IMR-90 (cell line): ENCODE measurements around the gene OR4D11. TPM values are rescaled to one million over a fixed set of nuclear protein-coding genes. Genes with fewer than 3 reads are reported as not detected.
"Not testable (repeated sequence)": the region's sequence is repeated elsewhere in the genome, so short reads cannot be mapped to it uniquely, and the experiment has no call there.

Source experiments
- ATAC-seq: fragments of 200-7000 bp; cut with Tn5 transposase; 2 replicates; pipeline ENCODE4 v1.9.1; 2020; ENCODE audit warnings: low read depth, mild to moderate bottlenecking, moderate library complexity
- BruUV-seq: library from RNA; stranded (reverse); fragments of 400-500 nt; replicated peaks from 2 replicates; lab custom pipeline; 2021; lab: Mats Ljungman, UMichigan
- CTCF ChIA-PET: fragments of 300-600 bp; formaldehyde crosslinking; extraction: SDS; loops from one replicate; lab custom pipeline; 2021; ENCODE audit warnings: antibody characterized with exemption; lab: Yijun Ruan, JAX
- POLR2A ChIA-PET: fragments of 300-600 bp; sonication (Branson Sonifier 250); formaldehyde crosslinking; loops from one replicate; lab custom pipeline; 2022; ENCODE audit warnings: antibody characterized with exemption; ENCODE audit not compliant: unreplicated experiment; lab: Charles Lee
- DNase-seq: peaks from one replicate; pipeline ENCODE4 v3.0.0; 2013
- H2AFZ ChIP-seq: replicated peaks from 2 replicates; pipeline ENCODE3; 2013; ENCODE audit warnings: low read length, mild to moderate bottlenecking; ENCODE audit not compliant: poor library complexity
- H2AK5ac ChIP-seq: 2 replicates; pipeline ENCODE4 v1.6.1; 2013; ENCODE audit warnings: low read depth, low read length, inconsistent platforms
- H2AK9ac ChIP-seq: replicated peaks from 2 replicates; pipeline ENCODE3; 2013; ENCODE audit warnings: mild to moderate bottlenecking, low read depth, low read length, moderate library complexity; ENCODE audit not compliant: poor library complexity
- H2BK120ac ChIP-seq: 2 replicates; pipeline ENCODE4 v1.6.1; 2013; ENCODE audit warnings: low read depth, low read length, inconsistent platforms
- H2BK15ac ChIP-seq: 3 replicates; pipeline ENCODE4 v1.6.1; 2013; ENCODE audit warnings: low read depth, low read length, inconsistent platforms
- H2BK20ac ChIP-seq: 2 replicates; pipeline ENCODE4 v1.6.1; 2013; ENCODE audit warnings: low read depth, mild to moderate bottlenecking, inconsistent platforms, low read length, moderate library complexity
- H2BK5ac ChIP-seq: 2 replicates; pipeline ENCODE4 v1.6.1; 2013; ENCODE audit warnings: mild to moderate bottlenecking, low read depth, low read length, inconsistent platforms; ENCODE audit not compliant: poor library complexity, severe bottlenecking
- H3K14ac ChIP-seq: replicated peaks from 2 replicates; pipeline ENCODE4 v1.6.1; 2013; ENCODE audit warnings: low read depth, low read length, inconsistent platforms
- H3K18ac ChIP-seq: 2 replicates; pipeline ENCODE4 v1.6.1; 2013; ENCODE audit warnings: low read depth, low read length, control low read depth
- H3K23ac ChIP-seq: 2 replicates; pipeline ENCODE4 v1.6.1; 2013; ENCODE audit warnings: low read depth, low read length, inconsistent platforms
- H3K27ac ChIP-seq: 2 replicates; pipeline ENCODE4 v1.5.1; 2013; ENCODE audit warnings: mild to moderate bottlenecking, control low read depth, low read length; ENCODE audit not compliant: insufficient read depth
- H3K27me3 ChIP-seq: 2 replicates; pipeline ENCODE4 v1.6.1; 2013; ENCODE audit warnings: low read length; ENCODE audit not compliant: control insufficient read depth, insufficient read depth
- H3K36me3 ChIP-seq: 2 replicates; pipeline ENCODE4 v1.6.1; 2013; ENCODE audit warnings: low read length, mixed read lengths; ENCODE audit not compliant: control insufficient read depth, insufficient read depth
- H3K4ac ChIP-seq: 2 replicates; pipeline ENCODE4 v1.6.1; 2013; ENCODE audit warnings: low read depth, low read length, inconsistent platforms
- H3K4me1 ChIP-seq: 2 replicates; pipeline ENCODE4 v1.6.1; 2013; ENCODE audit warnings: low read length, mixed read lengths; ENCODE audit not compliant: control insufficient read depth, insufficient read depth
- H3K4me2 ChIP-seq: 2 replicates; pipeline ENCODE4 v1.6.1; 2013; ENCODE audit warnings: low read depth, mild to moderate bottlenecking, control low read depth, low read length, moderate library complexity
- H3K4me3 ChIP-seq: 2 replicates; pipeline ENCODE4 v1.5.1; 2013; ENCODE audit warnings: low read depth, mild to moderate bottlenecking, control low read depth, low read length, moderate library complexity; ENCODE audit not compliant: insufficient read depth
- H3K56ac ChIP-seq: 2 replicates; pipeline ENCODE4 v1.6.1; 2013; ENCODE audit warnings: low read length, inconsistent platforms; ENCODE audit not compliant: insufficient read depth; ENCODE audit errors: extremely low read depth
- H3K79me1 ChIP-seq, 2 experiments: 2 replicates each; pipeline ENCODE4 v1.6.1; 2013; ENCODE audit warnings: low read length in 2 of 2, inconsistent platforms in 1 of 2, low read depth in 1 of 2
- H3K9ac ChIP-seq: 2 replicates; pipeline ENCODE4 v1.6.1; 2013; ENCODE audit warnings: low read depth, low read length, control low read depth
- H3K9me1 ChIP-seq: 2 replicates; pipeline ENCODE4 v1.6.1; 2013; ENCODE audit warnings: low read length, inconsistent platforms; ENCODE audit not compliant: insufficient read depth
- H3K9me3 ChIP-seq: 2 replicates; pipeline ENCODE4 v1.6.1; 2013; ENCODE audit warnings: low read length; ENCODE audit not compliant: control insufficient read depth, insufficient read depth
- H4K20me1 ChIP-seq: 2 replicates; pipeline ENCODE4 v1.6.1; 2013; ENCODE audit warnings: low read length, inconsistent platforms; ENCODE audit not compliant: insufficient read depth
- H4K5ac ChIP-seq: 2 replicates; pipeline ENCODE4 v1.6.1; 2013; ENCODE audit warnings: mild to moderate bottlenecking, low read depth, low read length, control low read depth
- H4K8ac ChIP-seq, 2 experiments: 2 replicates each; pipeline ENCODE4 v1.6.1; 2013; ENCODE audit warnings: low read depth in 2 of 2, low read length in 2 of 2, control low read depth in 1 of 2, inconsistent platforms in 1 of 2
- H4K91ac ChIP-seq: 2 replicates; pipeline ENCODE4 v1.6.1; 2013; ENCODE audit warnings: low read depth, low read length, inconsistent platforms; ENCODE audit not compliant: insufficient read depth
- WGBS, 2 experiments: methylation state at CpG; one replicate each; pipeline versions ENCODE4 v1.1.5 to v1.1.7; 2013; ENCODE audit warnings: missing lambda C conversion rate in 2 of 2; ENCODE audit not compliant: insufficient read length in 1 of 2; ENCODE audit errors: extremely low coverage in 2 of 2; 5-methylcytosine and 5-hydroxymethylcytosine counted together
- dilution Hi-C: fragments of 300-500 bp; cut with HindIII; formaldehyde crosslinking; loops from one replicate; pipeline ENCODE4 v1.14.3; 2018; ENCODE audit warnings: low sequenced_read_pairs; ENCODE audit not compliant: unreplicated experiment
- in situ Hi-C: fragments of 300-500 bp; cut with MboI; formaldehyde crosslinking; loops from 3 replicates; pipeline ENCODE4 v1.14.3; 2019; ENCODE audit warnings: low sequenced_read_pairs, inconsistent platforms, mixed read lengths
- intact Hi-C: fragments of 100-400 bp; cut with micrococcal nuclease; formaldehyde crosslinking; loops from 2 replicates; pipeline ENCODE4 v1.10.0; 2022
- polyA plus RNA-seq, 3 experiments: library from polyadenylated mRNA; depleted of rRNA; stranded (reverse); fragments of >200 nt; gene quantifications; 2 replicates each; pipeline ENCODE4 v1.2.3, GENCODE V29; 2012; ENCODE audit warnings: low replicate concordance in 1 of 3
- total RNA-seq: library from RNA; depleted of rRNA; stranded (reverse); fragments of >200 nt; gene quantifications from 2 replicates; pipeline ENCODE4 v1.2.3, GENCODE V29; 2012

The OR4D11 gene
- total and polyA plus RNA-seq, 2 of the 4 experiments (the other 2 are of a cell fraction), result not detected

GRCh38 chr11:59520139-59520538 lies 16.8 kb downstream of the OR4D11 start:
- H3K4me2 ChIP-seq, H3K9ac ChIP-seq, H2BK20ac ChIP-seq, H4K91ac ChIP-seq, H3K14ac ChIP-seq, H4K5ac ChIP-seq, dilution Hi-C loops, H2BK5ac ChIP-seq, H4K8ac ChIP-seq, H3K27me3 ChIP-seq, H3K56ac ChIP-seq, intact Hi-C loops, CTCF ChIA-PET, H4K20me1 ChIP-seq, H2AFZ ChIP-seq, DNase-seq, H3K4me1 ChIP-seq, H3K4me3 ChIP-seq, ATAC-seq, POLR2A ChIA-PET, H2AK5ac ChIP-seq, H3K4ac ChIP-seq, H3K23ac ChIP-seq, H3K9me1 ChIP-seq, H3K36me3 ChIP-seq, H2BK15ac ChIP-seq, H3K79me1 ChIP-seq, BruUV-seq, H2AK9ac ChIP-seq, in situ Hi-C loops, H3K18ac ChIP-seq, H3K27ac ChIP-seq, H2BK120ac ChIP-seq, H3K9me3 ChIP-seq: not testable (repeated sequence)
- no CpG with 5 or more reads among the region's 2 CpGs for WGBS, 2 experiments
